ENCODE measurements around the gene GRID1.

DNA sequence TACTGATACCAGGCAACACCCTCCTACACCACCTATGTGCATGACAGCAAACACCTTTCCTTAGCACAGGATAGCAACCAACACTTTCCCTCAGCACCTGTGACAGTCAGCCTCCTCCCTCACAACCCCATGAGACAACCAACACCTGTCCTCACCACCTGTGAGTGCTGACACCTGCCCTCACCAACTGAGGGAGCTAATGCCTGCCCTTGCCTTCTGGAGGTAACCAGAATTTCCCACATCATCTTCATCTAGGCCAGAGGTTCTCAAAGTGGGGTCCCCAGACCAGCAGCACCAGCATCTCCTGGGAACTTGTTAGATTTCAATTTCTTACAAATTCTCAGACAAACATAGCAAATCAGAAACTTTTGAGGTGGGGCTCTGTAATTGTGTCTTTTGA, 112.5 kb downstream of the GRID1 start:
- no peak for TF ChIP-seq EZH2 (IDR thresholded peaks at IDR 0.05)
- TF ChIP-seq POLR2AphosphoS5 (IDR thresholded peaks at IDR 0.05; ENCODE audit: borderline replicate concordance, low read depth, low read length): no peak
- TF ChIP-seq FOXP2 (optimal IDR thresholded peaks at IDR 0.05; ENCODE audit: control extremely low read depth, extremely low read length, insufficient read depth): no peak
